Fibroblast of skin of right quadriceps (primary cell): ENCODE data around the gene HYAL1.
A peak's percentile ranks its signal among the peaks of the same experiment; 100 is the strongest.
"Not testable (repeated sequence)": the region's sequence is repeated elsewhere in the genome, so short reads cannot be mapped to it uniquely, and the experiment has no call there.

ENCODE experiments used
- DNase-seq: peaks from one replicate; pipeline ENCODE4 v3.0.0-alpha.2; 2013

Gene HYAL1

GRCh38 chr3:50292159-50293078 lies 11.0 kb downstream of the HYAL1 start, which contains the start of gene IFRD2:
IFRD2 (minus strand) TSS chr3:50292429; CDS start chr3:50292274, 155 bp downstream.
- peak; percentile 96 for DNase-seq

- DNase-seq: no peak
Observed at GRCh38 chr3:50290161-50290641, 13.2 kb downstream of the HYAL1 start.

GRCh38 chr3:50289130-50289529 lies 14.2 kb downstream of the HYAL1 start:
- DNase-seq: no peak

GRCh38 chr3:50288387-50289007 lies 14.9 kb downstream of the HYAL1 start:
- no peak for DNase-seq

- no peak for DNase-seq
Observed at GRCh38 chr3:50287262-50287661, 16.1 kb downstream of the HYAL1 start.

GRCh38 chr3:50286322-50287227 lies 16.8 kb downstream of the HYAL1 start:
- no peak for DNase-seq

- not testable (repeated sequence) for DNase-seq
Observed at GRCh38 chr3:50284121-50284520, 19.3 kb downstream of the HYAL1 start.

- no peak for DNase-seq
Observed at GRCh38 chr3:50279255-50280016, 23.9 kb downstream of the HYAL1 start.

- DNase-seq: no peak
Observed at GRCh38 chr3:50278880-50279224, 24.5 kb downstream of the HYAL1 start, which contains the start of gene LSMEM2. LSMEM2 (plus strand) TSS chr3:50279087; CDS start chr3:50279114, 27 bp downstream.

- DNase-seq: no peak
Observed at GRCh38 chr3:50278123-50278879, 25.1 kb downstream of the HYAL1 start.

- no peak for DNase-seq
Observed at GRCh38 chr3:50276762-50277101, 26.6 kb downstream of the HYAL1 start.

GRCh38 chr3:50275996-50276761 lies 27.2 kb downstream of the HYAL1 start:
- no peak for DNase-seq

GRCh38 chr3:50275141-50275995 lies 28.0 kb downstream of the HYAL1 start:
- DNase-seq: no peak

- peak; percentile 40 for DNase-seq
Observed at GRCh38 chr3:50274371-50275104, 28.8 kb downstream of the HYAL1 start.

GRCh38 chr3:50273689-50274065 lies 29.7 kb downstream of the HYAL1 start:
- no peak for DNase-seq

GRCh38 chr3:50272911-50273688 lies 30.3 kb downstream of the HYAL1 start:
- peak; percentile 60 for DNase-seq

- DNase-seq: not testable (repeated sequence)
Observed at GRCh38 chr3:50272538-50272910, 30.9 kb downstream of the HYAL1 start.

GRCh38 chr3:50271314-50271936 lies 31.9 kb downstream of the HYAL1 start:
- DNase-seq: no peak
